ENCODE measurements around the gene SNCG. TPM values are rescaled to one million over a fixed set of nuclear protein-coding genes. Genes with fewer than 3 reads are reported as not detected.

Gene SNCG
- total RNA-seq, 1 donor from 2014 or later = 25.0 TPM

DNA sequence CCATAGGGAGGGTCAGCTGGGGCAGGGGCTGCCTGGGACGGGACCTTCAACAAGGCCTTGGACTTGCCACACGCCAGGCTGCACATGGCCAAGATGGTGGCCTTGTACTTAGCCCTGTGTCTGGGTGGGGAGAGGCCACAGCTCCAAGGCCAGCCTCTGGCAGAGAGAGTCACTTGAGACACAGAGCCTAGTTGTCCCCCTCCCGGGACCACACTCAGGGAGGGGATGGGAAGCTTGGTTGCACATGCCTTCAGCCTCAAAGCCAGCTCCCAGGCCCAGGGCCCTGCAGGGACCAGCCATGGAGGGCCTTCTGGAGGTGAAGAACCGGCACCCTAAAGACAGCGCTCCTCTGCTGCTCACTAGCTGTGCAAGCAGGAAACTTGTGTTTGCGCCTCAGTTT is 17.7 kb upstream of the SNCG start:
- Histone ChIP-seq H3K27me3 (ENCODE audit: low read depth) (no peaks in the 10 kb centered on the region), H3K36me3 (peaks cover 34% of the 10 kb centered on the region), H3K4me1 (peaks cover 1% of the 10 kb centered on the region), H3K4me3 (no peak overlapping the region), H3K9me3 (no peaks in the 10 kb centered on the region), H3K27ac (no peak overlapping the region)
- TF ChIP-seq, protein P1, sequence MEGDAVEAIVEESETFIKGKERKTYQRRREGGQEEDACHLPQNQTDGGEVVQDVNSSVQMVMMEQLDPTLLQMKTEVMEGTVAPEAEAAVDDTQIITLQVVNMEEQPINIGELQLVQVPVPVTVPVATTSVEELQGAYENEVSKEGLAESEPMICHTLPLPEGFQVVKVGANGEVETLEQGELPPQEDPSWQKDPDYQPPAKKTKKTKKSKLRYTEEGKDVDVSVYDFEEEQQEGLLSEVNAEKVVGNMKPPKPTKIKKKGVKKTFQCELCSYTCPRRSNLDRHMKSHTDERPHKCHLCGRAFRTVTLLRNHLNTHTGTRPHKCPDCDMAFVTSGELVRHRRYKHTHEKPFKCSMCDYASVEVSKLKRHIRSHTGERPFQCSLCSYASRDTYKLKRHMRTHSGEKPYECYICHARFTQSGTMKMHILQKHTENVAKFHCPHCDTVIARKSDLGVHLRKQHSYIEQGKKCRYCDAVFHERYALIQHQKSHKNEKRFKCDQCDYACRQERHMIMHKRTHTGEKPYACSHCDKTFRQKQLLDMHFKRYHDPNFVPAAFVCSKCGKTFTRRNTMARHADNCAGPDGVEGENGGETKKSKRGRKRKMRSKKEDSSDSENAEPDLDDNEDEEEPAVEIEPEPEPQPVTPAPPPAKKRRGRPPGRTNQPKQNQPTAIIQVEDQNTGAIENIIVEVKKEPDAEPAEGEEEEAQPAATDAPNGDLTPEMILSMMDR (IDR thresholded peaks at IDR 0.05) = no peak
- DNase-seq = no peak
- no peak for ATAC-seq
- intact Hi-C loops (cut with DNase I) = no loop called here

DNA sequence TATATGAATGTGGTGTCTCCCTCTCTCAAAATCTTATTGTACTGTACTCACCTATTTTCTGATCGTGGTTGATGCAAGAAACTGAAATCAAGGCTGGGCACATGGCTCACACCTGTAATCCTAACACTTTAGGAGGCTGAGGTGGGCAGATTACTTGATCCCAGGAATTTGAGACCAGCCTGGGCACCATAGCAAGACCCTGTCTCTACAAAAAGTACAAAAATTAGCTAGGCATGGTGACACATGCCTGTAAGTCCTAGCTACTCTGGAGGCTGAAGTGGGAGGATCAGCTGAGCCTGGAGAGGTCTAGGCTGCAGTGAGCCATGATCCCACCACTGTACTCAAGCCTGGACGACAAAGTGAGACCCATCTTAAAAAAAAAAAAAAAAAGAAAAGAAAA is 17.0 kb upstream of the SNCG start:
- Histone ChIP-seq H3K4me1 (peaks cover 9% of the 10 kb centered on the region), H3K27me3 (ENCODE audit: low read depth) (no peaks in the 10 kb centered on the region), H3K9me3 (no peaks in the 10 kb centered on the region), H3K4me3 (no peak overlapping the region), H3K27ac (no peak overlapping the region), H3K36me3 (peaks cover 30% of the 10 kb centered on the region)
- no peak for DNase-seq
- TF ChIP-seq, protein P1 (IDR thresholded peaks at IDR 0.05) = no peak
- ATAC-seq = no peak
- intact Hi-C loops (cut with DNase I) = no loop called here

DNA sequence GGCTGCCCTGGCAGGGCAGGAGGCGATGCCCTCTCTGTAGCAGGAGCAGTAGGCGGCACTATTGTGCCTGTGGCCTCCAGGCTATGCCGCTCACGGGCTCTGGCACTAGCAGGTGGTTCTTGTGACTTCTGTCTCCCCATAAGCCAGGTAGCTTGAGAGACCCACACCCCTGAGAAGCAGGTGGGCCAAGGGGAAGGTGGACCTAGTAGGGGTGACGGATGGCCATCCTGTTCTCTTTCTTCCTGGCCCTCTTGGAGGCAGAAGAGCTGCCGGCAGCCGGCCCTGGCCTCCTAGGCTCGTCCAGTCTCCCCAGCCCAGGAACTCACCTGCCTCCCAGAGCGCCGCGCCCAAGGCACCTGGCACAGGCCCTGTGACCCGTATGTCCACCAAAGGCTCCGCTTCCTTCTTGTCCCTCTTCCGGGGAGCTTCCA is 16.4 kb upstream of the SNCG start:
- intact Hi-C loops (cut with DNase I) = no loop called here
- H3K27me3 ChIP-seq (ENCODE audit: low read depth) = no peaks in the 10 kb centered on the region
- TF ChIP-seq, protein P1 (IDR thresholded peaks at IDR 0.05) = no peak
- ATAC-seq = no peak
- peaks cover 25% of the 10 kb centered on the region for H3K36me3 ChIP-seq
- H3K4me3 ChIP-seq = no peak overlapping the region
- no peak overlapping the region for H3K27ac ChIP-seq
- no peak for DNase-seq
- H3K4me1 ChIP-seq = peaks cover 11% of the 10 kb centered on the region
- H3K9me3 ChIP-seq = no peaks in the 10 kb centered on the region

DNA sequence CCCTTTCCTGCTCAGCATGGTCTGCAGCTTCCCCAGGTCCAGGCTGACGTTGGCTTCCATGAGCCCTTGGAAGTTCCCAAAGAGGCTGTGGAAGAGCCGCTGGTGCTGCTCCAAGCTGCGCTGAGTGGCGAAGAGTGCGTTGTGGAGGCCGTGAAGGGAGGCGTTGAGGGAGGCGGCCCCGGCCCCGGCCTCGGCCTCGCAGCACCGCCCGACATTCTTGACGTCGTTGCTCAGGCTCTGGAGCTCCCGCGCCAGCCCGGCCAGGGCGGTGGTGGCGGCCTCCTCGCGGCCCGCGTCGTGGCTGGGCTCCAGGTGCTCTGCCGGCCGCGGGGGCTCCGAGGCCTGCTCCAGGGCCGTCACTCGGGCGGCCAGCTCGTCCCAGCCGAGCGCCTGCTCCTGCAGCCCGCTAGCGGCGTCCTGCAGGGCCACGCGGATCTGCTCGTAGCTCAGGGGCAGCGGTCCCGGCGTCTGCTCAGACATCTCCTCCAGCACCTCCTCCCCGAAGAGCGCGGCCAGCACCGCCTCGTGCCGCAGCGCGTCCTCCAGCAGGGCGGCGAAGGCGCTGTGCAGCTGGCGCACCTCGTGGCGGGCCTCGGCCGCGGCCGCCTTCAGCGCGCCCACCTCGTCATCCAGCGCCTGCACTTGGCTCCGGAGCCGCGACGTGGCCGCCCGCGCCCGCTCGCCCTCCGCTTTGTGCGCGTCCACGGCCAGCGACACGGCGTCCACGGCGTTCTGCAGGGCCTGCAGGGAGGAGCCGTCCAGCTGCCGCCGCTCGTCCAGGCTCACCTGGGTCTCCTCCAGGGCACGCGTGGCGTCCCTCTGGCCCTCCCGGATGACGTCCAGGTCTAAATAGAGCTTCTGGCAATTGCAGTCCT is 15.7 kb upstream of the SNCG start:
- no peak for DNase-seq
- H3K27ac ChIP-seq = no peak overlapping the region
- peaks cover 18% of the 10 kb centered on the region for H3K36me3 ChIP-seq
- H3K9me3 ChIP-seq = no peaks in the 10 kb centered on the region
- no peak overlapping the region for H3K4me3 ChIP-seq
- TF ChIP-seq, protein P1 (IDR thresholded peaks at IDR 0.05) = no peak
- ATAC-seq = no peak
- H3K4me1 ChIP-seq = peaks cover 11% of the 10 kb centered on the region
- H3K27me3 ChIP-seq (ENCODE audit: low read depth) = no peaks in the 10 kb centered on the region
- intact Hi-C loops (cut with DNase I) = no loop called here

DNA sequence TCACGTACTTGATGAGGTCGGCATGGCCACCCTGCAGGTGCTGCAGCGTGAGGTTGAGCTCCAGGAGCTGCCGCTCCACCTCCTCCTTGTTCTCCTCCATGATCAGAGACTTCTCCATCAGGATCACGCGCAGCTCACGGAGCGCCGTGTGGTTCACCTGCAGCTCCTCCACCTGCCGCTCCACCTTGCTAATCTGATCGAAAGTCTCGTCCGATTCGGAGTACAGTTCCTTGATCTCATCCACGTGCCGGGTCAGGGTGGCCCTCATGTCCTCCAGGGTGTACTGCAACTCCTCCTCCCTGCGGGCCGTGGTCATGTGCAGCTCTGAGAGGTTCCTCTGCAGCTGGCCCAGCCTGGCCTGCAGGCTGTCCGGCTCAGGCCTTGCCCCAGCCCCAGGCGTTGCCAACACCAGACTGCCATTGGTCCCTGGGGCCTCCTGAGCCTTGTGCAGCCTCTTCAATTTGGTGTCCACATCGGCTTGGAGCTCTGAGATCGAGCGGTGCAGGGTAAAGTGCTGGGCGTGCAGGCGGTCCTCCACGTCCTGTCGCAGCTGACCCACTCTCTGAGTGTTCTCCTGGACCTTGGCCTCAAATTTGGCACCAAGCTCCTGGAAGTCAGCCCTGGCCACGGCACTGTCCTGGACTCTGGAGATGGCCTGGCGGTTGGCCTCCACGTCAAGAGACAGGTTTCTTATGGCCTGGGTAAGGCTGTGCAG is 14.9 kb upstream of the SNCG start:
- no peak overlapping the region for H3K4me3 ChIP-seq
- H3K4me1 ChIP-seq = peaks cover 11% of the 10 kb centered on the region
- ATAC-seq (no peak), DNase-seq (no peak)
- no peaks in the 10 kb centered on the region for H3K9me3 ChIP-seq
- peaks cover 11% of the 10 kb centered on the region for H3K36me3 ChIP-seq
- intact Hi-C loops (cut with DNase I) = no loop called here
- TF ChIP-seq, protein P1 (IDR thresholded peaks at IDR 0.05) = no peak
- no peaks in the 10 kb centered on the region for H3K27me3 ChIP-seq (ENCODE audit: low read depth)
- H3K27ac ChIP-seq = no peak overlapping the region
